8988T (cell line): ENCODE data around the gene AJUBA.
"Not testable (repeated sequence)": the region's sequence is repeated elsewhere in the genome, so short reads cannot be mapped to it uniquely, and the experiment has no call there.

ENCODE experiments used
- DNase-seq: peaks from one replicate; pipeline ENCODE4 v3.0.0; 2011

AJUBA gene

GRCh38 chr14:23005451-23006187, 23.3 kb upstream of the AJUBA start:
- DNase-seq = no peak

GRCh38 chr14:23004274-23004673, 21.9 kb upstream of the AJUBA start:
- DNase-seq = not testable (repeated sequence)

GRCh38 chr14:23002592-23002991, 20.2 kb upstream of the AJUBA start:
- DNase-seq = no peak

- no peak for DNase-seq
Observed at GRCh38 chr14:23000860-23001259, 18.5 kb upstream of the AJUBA start.

GRCh38 chr14:22998329-22999012, 16.1 kb upstream of the AJUBA start:
- no peak for DNase-seq

GRCh38 chr14:22997676-22998323, 15.4 kb upstream of the AJUBA start:
- no peak for DNase-seq

GRCh38 chr14:22996768-22997654, 14.7 kb upstream of the AJUBA start:
- DNase-seq = no peak

- DNase-seq = no peak
Observed at GRCh38 chr14:22995889-22996625, 13.7 kb upstream of the AJUBA start.

- DNase-seq = no peak
Observed at GRCh38 chr14:22994762-22995275, 12.5 kb upstream of the AJUBA start.

GRCh38 chr14:22993517-22993916, 11.2 kb upstream of the AJUBA start:
- DNase-seq = no peak

GRCh38 chr14:22991852-22992251, 9.5 kb upstream of the AJUBA start:
- no peak for DNase-seq

- DNase-seq = no peak
Observed at GRCh38 chr14:22987291-22987690, 4.9 kb upstream of the AJUBA start.

- no peak for DNase-seq
Observed at GRCh38 chr14:22986508-22987054, 4.2 kb upstream of the AJUBA start.

GRCh38 chr14:22985894-22986507, 3.6 kb upstream of the AJUBA start:
- DNase-seq = no peak

- no peak for DNase-seq
Observed at GRCh38 chr14:22984959-22985658, 2.8 kb upstream of the AJUBA start.

GRCh38 chr14:22981876-22982476, 375 bp downstream of the AJUBA start:
- DNase-seq = no peak

GRCh38 chr14:22981090-22981875, 1.1 kb downstream of the AJUBA start:
- DNase-seq = no peak

GRCh38 chr14:22980672-22981089, 1.7 kb downstream of the AJUBA start:
- peak; percentile 70 for DNase-seq

- DNase-seq = no peak
Observed at GRCh38 chr14:22979748-22980392, 2.5 kb downstream of the AJUBA start.
